WTC11 (cell line): ENCODE data around the gene ZNF221. TPM values are rescaled to one million over a fixed set of nuclear protein-coding genes. Genes with fewer than 3 reads are reported as not detected.
"Not testable (repeated sequence)": the region's sequence is repeated elsewhere in the genome, so short reads cannot be mapped to it uniquely, and the experiment has no call there.

Experiments used
- ATAC-seq: fragments of 200-7000 bp; cut with Tn5 transposase; 2 replicates; pipeline ENCODE4 v1.10.0; 2021; ENCODE audit warnings: mild to moderate bottlenecking, moderate library complexity
- CTCF ChIA-PET: fragments of 300-600 bp; sonication (Branson Sonifier 250); formaldehyde crosslinking; loops from one replicate; lab custom pipeline; 2021; ENCODE audit warnings: antibody characterized with exemption; lab: Charles Lee
- POLR2A ChIA-PET: fragments of 350-600 bp; sonication (Branson Sonifier 250); formaldehyde crosslinking; loops from one replicate; lab custom pipeline; 2021; ENCODE audit warnings: antibody characterized with exemption; lab: Charles Lee
- DNase-seq: peaks from one replicate; pipeline ENCODE4 v3.0.0; 2021; ENCODE audit warnings: low spot score
- H3K27ac Mint-ChIP-seq: 2 replicates; pipeline ENCODE4 v1.8.0; 2021; ENCODE audit warnings: mixed read lengths
- H3K27me3 Mint-ChIP-seq: 2 replicates; pipeline ENCODE4 v1.8.0; 2021; ENCODE audit warnings: low read depth, mild to moderate bottlenecking, moderate library complexity, mixed read lengths
- H3K36me3 Mint-ChIP-seq: 2 replicates; pipeline ENCODE4 v1.8.0; 2021; ENCODE audit warnings: mixed read lengths
- H3K4me1 Mint-ChIP-seq: 2 replicates; pipeline ENCODE4 v1.8.0; 2022; ENCODE audit warnings: mixed read lengths
- H3K4me3 Mint-ChIP-seq: 2 replicates; pipeline ENCODE4 v1.8.0; 2021; ENCODE audit warnings: mild to moderate bottlenecking, moderate library complexity, mixed read lengths
- H3K9me3 Mint-ChIP-seq: 2 replicates; pipeline ENCODE4 v1.8.0; 2021; ENCODE audit warnings: mixed read lengths
- ATF3 ChIP-seq: sonication (generic); formaldehyde crosslinking; conservative IDR thresholded peaks from 2 replicates; pipeline ENCODE4 v1.8.1; 2022; ENCODE audit warnings: mild to moderate bottlenecking, missing genetic modification reagents
- CREM ChIP-seq: sonication (generic); formaldehyde crosslinking; IDR thresholded peaks from 2 replicates; pipeline ENCODE4 v1.8.1; 2022; ENCODE audit warnings: mild to moderate bottlenecking, missing genetic modification reagents, moderate library complexity
- CTCF ChIP-seq: fragments of 200-600 bp; IDR thresholded peaks from 2 replicates; pipeline ENCODE4 v1.8.0; 2022; ENCODE audit warnings: antibody characterized with exemption
- E2F1 ChIP-seq: sonication (generic); formaldehyde crosslinking; IDR thresholded peaks from 2 replicates; pipeline ENCODE4 v1.8.0; 2022; ENCODE audit warnings: mild to moderate bottlenecking, missing genetic modification reagents
- FOXK1 ChIP-seq: sonication (generic); formaldehyde crosslinking; IDR thresholded peaks from 2 replicates; pipeline ENCODE4 v1.8.0; 2022; ENCODE audit warnings: mild to moderate bottlenecking, moderate library complexity, missing genetic modification reagents
- FOXP1 ChIP-seq: sonication (generic); formaldehyde crosslinking; IDR thresholded peaks from 2 replicates; pipeline ENCODE4 v1.8.0; 2022; ENCODE audit warnings: missing genetic modification reagents, mild to moderate bottlenecking, moderate library complexity, borderline replicate concordance
- GABPB1 ChIP-seq: sonication (generic); formaldehyde crosslinking; IDR thresholded peaks from 2 replicates; pipeline ENCODE4 v1.8.1; 2023; ENCODE audit warnings: mild to moderate bottlenecking, missing genetic modification reagents
- HMGXB4 ChIP-seq: sonication (generic); formaldehyde crosslinking; IDR thresholded peaks from 2 replicates; pipeline ENCODE4 v1.8.1; 2023; ENCODE audit warnings: mild to moderate bottlenecking, moderate library complexity, missing genetic modification reagents
- OVOL2 ChIP-seq: fragments of 250-450 bp; sonication (Bioruptor Pico); IDR thresholded peaks from 2 replicates; pipeline ENCODE4 v1.9.0; 2021; ENCODE audit warnings: mild to moderate bottlenecking, borderline replicate concordance
- PRDM15 ChIP-seq: sonication (generic); formaldehyde crosslinking; IDR thresholded peaks from 2 replicates; pipeline ENCODE4 v1.8.0; 2022; ENCODE audit warnings: missing genetic modification reagents
- PREB ChIP-seq: sonication (generic); formaldehyde crosslinking; IDR thresholded peaks from 2 replicates; pipeline ENCODE4 v1.8.1; 2022; ENCODE audit warnings: mild to moderate bottlenecking, missing genetic modification reagents, moderate library complexity, borderline replicate concordance
- SMAD4 ChIP-seq: sonication (generic); formaldehyde crosslinking; IDR thresholded peaks from 2 replicates; pipeline ENCODE4 v1.8.0; 2022; ENCODE audit warnings: mild to moderate bottlenecking, missing genetic modification reagents
- TP53 ChIP-seq: sonication (generic); formaldehyde crosslinking; IDR thresholded peaks from 2 replicates; pipeline ENCODE4 v1.8.1; 2023; ENCODE audit warnings: mild to moderate bottlenecking, missing genetic modification reagents
- ZMAT4 ChIP-seq: fragments of 250-450 bp; sonication (Bioruptor Pico); IDR thresholded peaks from 2 replicates; pipeline ENCODE4 v1.9.0; 2021; ENCODE audit warnings: mild to moderate bottlenecking
- ZNF138 ChIP-seq: sonication (generic); formaldehyde crosslinking; conservative IDR thresholded peaks from 2 replicates; pipeline ENCODE4 v1.8.1; 2022; ENCODE audit warnings: mild to moderate bottlenecking, moderate library complexity, missing genetic modification reagents
- ZNF512 ChIP-seq: sonication (generic); formaldehyde crosslinking; IDR thresholded peaks from 2 replicates; pipeline ENCODE4 v1.8.1; 2022; ENCODE audit warnings: missing genetic modification reagents, borderline replicate concordance
- ZNF671 ChIP-seq: fragments of 250-450 bp; sonication (Bioruptor Pico); IDR thresholded peaks from 2 replicates; pipeline ENCODE4 v1.8.0; 2021; ENCODE audit warnings: mild to moderate bottlenecking
- total RNA-seq: library from RNA; stranded (reverse); gene quantifications from 3 replicates; pipeline ENCODE4 v1.2.3, GENCODE V29; 2021

ZNF221 gene
- total RNA-seq, 1 experiment from 2014 or later, result 7.6 TPM

- H3K27ac Mint-ChIP-seq, result no peak overlapping the region
- POLR2A ChIA-PET, result no interaction called here
- H3K27me3 Mint-ChIP-seq, result peaks cover 53% of the 10 kb centered on the region
- ATAC-seq, result no peak
- no peak for DNase-seq
- CTCF ChIA-PET, result interaction anchor here (1.5 kb wide), 1 partner anchor 10 kb away, joined by 5 read pairs; the partner anchor contains the start of gene ZNF221
- no peaks in the 10 kb centered on the region for H3K4me1 Mint-ChIP-seq
- no peak for TF ChIP-seq PRDM15 (CRISPR knock-in tag)
- no peak for TF ChIP-seq CTCF
- TF ChIP-seq ZMAT4 (CRISPR knock-in tag), result no peak
- H3K9me3 Mint-ChIP-seq, result peaks cover 68% of the 10 kb centered on the region
- peaks cover 6% of the 10 kb centered on the region; the same call in 1 of the 2 replicates for H3K36me3 Mint-ChIP-seq
- H3K4me3 Mint-ChIP-seq, result no peak overlapping the region
Measured at GRCh38 chr19:43940719-43941118, 10.3 kb upstream of the ZNF221 start.

- Mint-ChIP-seq H3K4me1 (no peaks in the 10 kb centered on the region), H3K4me3 (no peak overlapping the region), H3K36me3 (peaks cover 6% of the 10 kb centered on the region), H3K27me3 (peaks cover 58% of the 10 kb centered on the region), H3K9me3 (peaks cover 73% of the 10 kb centered on the region), H3K27ac (no peak overlapping the region)
- POLR2A ChIA-PET, result no interaction called here
- no peak for ATAC-seq
- TF ChIP-seq TP53 (CRISPR knock-in tag), result no peak
- no peak for TF ChIP-seq ZNF138 (CRISPR knock-in tag)
- TF ChIP-seq FOXK1 (CRISPR knock-in tag), result no peak
- no peak for TF ChIP-seq CREM (CRISPR knock-in tag)
- TF ChIP-seq GABPB1, result no peak
- no peak for TF ChIP-seq E2F1 (CRISPR knock-in tag)
- TF ChIP-seq HMGXB4 (CRISPR knock-in tag), result no peak
- TF ChIP-seq OVOL2, result no peak
- no peak for TF ChIP-seq ATF3 (CRISPR knock-in tag)
- no peak for TF ChIP-seq FOXP1
- TF ChIP-seq ZNF512 (CRISPR knock-in tag), result no peak
- no peak for TF ChIP-seq ZNF671 (CRISPR knock-in tag)
- TF ChIP-seq SMAD4, result no peak
- no peak for TF ChIP-seq PREB (CRISPR knock-in tag)
- CTCF ChIA-PET, result interaction anchor here (1.5 kb wide), 1 partner anchor 10 kb away, joined by 5 read pairs; the partner anchor contains the start of gene ZNF221
- no peak for DNase-seq
Measured at GRCh38 chr19:43941209-43941608, 9.8 kb upstream of the ZNF221 start.

GRCh38 chr19:43947412-43947811, 3.6 kb upstream of the ZNF221 start:
- Mint-ChIP-seq H3K36me3 (peaks cover 19% of the 10 kb centered on the region), H3K27me3 (peaks cover 51% of the 10 kb centered on the region), H3K9me3 (peaks cover 75% of the 10 kb centered on the region)
- DNase-seq, ATAC-seq, POLR2A ChIA-PET, CTCF ChIA-PET, H3K4me1 Mint-ChIP-seq, H3K27ac Mint-ChIP-seq, H3K4me3 Mint-ChIP-seq: not testable (repeated sequence)

GRCh38 chr19:43949803-43950202, 1.2 kb upstream of the ZNF221 start:
- H3K27me3 Mint-ChIP-seq, result peaks cover 43% of the 10 kb centered on the region
- POLR2A ChIA-PET, H3K4me3 Mint-ChIP-seq, DNase-seq, ATAC-seq, H3K27ac Mint-ChIP-seq, H3K4me1 Mint-ChIP-seq: not testable (repeated sequence)
- H3K9me3 Mint-ChIP-seq, result peaks cover 67% of the 10 kb centered on the region
- CTCF ChIA-PET, result interaction anchor here (1.8 kb wide), 1 partner anchor 15 kb away, joined by 20 read pairs; the partner anchor contains the start of gene ZNF45
- peaks cover 19% of the 10 kb centered on the region for H3K36me3 Mint-ChIP-seq
